Left forelimb (tissue), 1 donor: Measurements from ENCODE around the gene GPR162.

Experiments
- DNase-seq: peaks from one replicate; pipeline ENCODE4 v3.0.0-alpha.2; 2018; ENCODE audit warnings: low spot score

GPR162 gene

DNA sequence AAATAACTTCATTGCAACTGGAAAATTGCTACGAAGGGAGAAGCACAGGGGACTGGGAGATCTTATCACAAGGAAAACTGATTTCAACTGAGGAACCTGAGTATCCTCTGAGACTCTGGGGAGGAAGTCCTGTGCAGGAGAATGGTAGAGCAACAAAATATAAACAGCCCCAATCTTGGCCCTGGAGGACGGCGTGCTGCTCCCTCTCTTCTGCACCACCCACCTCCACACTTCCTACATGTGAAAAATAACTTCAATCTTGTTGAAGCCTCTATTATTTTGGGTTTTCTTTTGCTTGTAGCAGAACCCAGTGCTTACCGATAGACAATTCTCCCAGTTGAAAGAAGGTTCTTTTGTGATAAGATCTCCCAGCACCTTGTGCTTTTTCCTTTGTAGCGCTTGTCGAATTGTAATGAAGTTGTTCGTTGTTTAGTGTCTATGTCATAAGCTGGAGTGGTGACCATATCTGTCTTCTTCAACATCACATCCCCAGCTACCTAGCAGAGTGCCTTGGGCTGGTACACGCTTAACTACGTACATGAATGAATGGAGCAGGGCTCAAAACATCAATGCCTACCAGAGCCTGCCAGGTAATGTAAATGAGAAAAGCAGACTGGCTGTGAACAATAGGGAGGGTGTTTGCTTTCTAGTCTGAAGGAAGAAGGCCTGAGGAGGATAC lies 35.1 kb upstream of the GPR162 start:
- no peak for DNase-seq

DNA sequence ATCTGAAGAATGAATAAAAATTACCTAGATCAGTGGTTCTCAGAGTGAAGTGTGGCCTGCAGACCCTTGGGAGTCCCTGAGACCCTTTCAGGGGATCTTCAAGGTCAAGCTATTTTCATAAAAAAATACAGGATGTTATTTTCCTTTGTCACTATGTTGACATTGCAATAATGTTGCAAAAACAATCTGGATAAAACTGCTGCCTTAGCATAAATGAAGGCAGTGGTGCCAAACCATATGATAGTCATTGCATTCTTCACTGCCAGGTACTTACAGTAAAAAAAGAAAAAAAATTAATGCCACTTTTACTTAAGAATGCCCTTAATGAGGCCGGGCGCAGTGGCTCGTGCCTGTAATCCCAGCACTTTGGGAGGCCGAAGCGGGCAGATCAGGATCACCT lies 34.3 kb upstream of the GPR162 start:
- DNase-seq = no peak

GRCh38 chr12:6788972-6789924 lies 32.4 kb upstream of the GPR162 start, which contains the start of gene CD4:
CD4 (plus strand) TSS chr12:6789528; CDS start chr12:6800139, 10,611 bp downstream.
- DNase-seq = peak; percentile 55

GRCh38 chr12:6790496-6791150 lies 31.0 kb upstream of the GPR162 start:
- DNase-seq = no peak

DNA sequence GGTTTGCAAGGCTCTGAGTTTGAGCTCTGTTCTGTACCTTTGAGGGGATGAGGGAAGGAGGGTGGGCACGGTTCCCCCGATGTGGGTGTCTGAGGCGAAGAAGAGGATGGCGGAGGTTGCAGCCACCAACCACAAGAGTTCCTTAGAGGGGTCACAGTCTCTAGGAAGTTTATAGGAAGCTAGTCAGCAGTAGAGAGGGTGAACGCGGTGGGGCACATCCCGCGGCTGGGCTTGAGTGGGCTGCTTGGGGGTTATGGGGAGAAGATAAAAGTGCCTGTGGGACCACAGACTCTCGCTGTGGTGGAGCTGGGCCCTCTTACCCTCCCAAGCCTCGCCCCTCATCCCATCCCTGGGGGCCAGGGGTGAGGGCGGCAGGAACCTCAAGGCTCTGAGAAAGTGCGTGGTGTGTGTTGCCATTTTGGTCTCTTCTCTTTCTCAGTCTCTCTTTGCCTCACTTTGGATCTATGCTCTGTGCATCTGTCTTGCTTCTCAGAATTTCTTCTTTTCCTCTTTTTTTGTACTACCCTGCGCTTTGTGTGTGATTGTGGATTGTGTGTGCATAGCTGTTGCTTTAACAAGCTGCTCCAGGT lies 29.6 kb upstream of the GPR162 start:
- DNase-seq = no peak

- DNase-seq = no peak
Observed at GRCh38 chr12:6792522-6793201, 29.0 kb upstream of the GPR162 start.

GRCh38 chr12:6795088-6795487 lies 26.5 kb upstream of the GPR162 start:
- DNase-seq = no peak

- DNase-seq = no peak
Observed at GRCh38 chr12:6796576-6796975, 25.0 kb upstream of the GPR162 start.

- DNase-seq = no peak
Observed at GRCh38 chr12:6799147-6799546, 22.5 kb upstream of the GPR162 start.

GRCh38 chr12:6807170-6807569 lies 14.5 kb upstream of the GPR162 start:
- DNase-seq = no peak

DNA sequence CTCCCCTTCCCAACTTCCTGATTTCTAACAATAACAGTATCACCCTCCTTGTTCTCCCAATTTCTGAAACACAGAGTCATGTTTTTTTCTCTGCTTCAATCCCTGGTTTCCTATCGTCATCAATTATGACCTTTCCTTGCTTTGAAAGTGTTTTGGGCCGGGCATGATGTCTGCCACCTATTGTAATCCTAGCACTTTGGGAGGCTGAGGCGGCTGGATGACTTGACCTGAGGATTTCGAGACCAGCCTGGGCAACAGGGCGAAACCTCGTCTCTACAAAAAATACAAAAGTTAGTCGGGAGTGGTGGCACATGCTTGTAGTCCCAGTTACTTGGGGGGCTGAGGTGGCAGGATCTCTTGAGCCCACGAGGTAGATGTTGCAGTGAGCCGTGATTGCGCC lies 12.6 kb upstream of the GPR162 start:
- no peak for DNase-seq

DNA sequence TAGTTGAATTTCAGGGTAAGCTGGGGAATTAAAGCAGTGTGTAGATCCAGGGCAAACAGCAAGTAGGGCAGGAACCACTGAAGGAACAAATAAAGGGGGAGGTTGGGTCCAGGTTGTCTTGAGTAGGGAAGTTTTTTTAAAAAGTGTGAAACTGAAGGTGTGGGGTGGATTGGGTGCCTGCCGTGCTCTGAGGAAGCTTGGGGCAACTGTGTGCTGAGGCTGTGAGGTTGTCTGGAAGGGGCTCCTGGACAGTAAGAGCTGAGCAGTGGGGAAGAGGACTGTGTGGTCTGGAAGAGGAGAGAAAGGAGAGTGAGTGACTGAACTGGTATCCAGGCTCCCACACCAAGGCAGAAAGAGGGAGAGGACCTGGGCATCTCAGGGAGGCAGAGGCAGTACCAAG lies 10.9 kb upstream of the GPR162 start:
- DNase-seq = no peak

DNA sequence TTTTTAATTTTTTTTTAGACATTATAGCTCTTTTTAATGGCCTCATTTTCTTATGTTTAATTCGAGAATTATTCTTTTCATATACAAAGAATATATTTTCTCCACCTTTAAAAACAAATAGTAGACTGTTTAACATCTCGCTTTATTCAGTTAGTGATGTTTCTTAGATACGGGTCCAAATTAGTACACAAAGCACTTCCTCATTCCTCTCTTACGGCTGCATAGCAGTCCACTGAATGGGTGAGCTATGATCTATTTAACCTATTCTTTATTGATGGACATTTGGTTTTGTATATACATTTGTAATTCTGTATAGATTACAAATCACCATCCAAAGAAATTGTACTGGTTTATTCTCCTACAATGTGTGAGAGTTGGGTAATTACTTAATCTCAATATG lies 8.3 kb upstream of the GPR162 start:
- no peak for DNase-seq

- no peak for DNase-seq
Observed at GRCh38 chr12:6816598-6816997, 5.0 kb upstream of the GPR162 start.

- peak; percentile 37 for DNase-seq
Observed at GRCh38 chr12:6817098-6817497, 4.5 kb upstream of the GPR162 start.

- DNase-seq = no peak
Observed at GRCh38 chr12:6817662-6818157, 3.9 kb upstream of the GPR162 start.

DNA sequence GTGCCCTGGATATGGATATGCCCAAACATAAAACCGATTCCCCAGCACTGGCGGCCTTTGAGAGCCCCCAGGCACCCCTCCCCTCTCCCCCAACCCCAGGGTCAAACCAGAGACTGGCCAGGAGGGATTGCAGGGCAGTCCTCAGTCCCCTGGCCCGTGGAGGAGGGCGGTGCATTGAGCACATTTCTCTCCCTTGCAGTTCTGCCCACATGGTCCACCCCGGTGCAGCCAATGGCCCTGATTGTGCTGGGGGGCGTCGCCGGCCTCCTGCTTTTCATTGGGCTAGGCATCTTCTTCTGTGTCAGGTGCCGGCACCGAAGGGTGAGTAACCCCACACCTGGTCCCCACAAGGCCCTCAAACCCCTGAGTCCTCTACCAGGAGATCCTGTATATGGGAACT lies 3.4 kb upstream of the GPR162 start:
- DNase-seq = no peak

- DNase-seq = no peak
Observed at GRCh38 chr12:6818645-6819044, 3.0 kb upstream of the GPR162 start.

DNA sequence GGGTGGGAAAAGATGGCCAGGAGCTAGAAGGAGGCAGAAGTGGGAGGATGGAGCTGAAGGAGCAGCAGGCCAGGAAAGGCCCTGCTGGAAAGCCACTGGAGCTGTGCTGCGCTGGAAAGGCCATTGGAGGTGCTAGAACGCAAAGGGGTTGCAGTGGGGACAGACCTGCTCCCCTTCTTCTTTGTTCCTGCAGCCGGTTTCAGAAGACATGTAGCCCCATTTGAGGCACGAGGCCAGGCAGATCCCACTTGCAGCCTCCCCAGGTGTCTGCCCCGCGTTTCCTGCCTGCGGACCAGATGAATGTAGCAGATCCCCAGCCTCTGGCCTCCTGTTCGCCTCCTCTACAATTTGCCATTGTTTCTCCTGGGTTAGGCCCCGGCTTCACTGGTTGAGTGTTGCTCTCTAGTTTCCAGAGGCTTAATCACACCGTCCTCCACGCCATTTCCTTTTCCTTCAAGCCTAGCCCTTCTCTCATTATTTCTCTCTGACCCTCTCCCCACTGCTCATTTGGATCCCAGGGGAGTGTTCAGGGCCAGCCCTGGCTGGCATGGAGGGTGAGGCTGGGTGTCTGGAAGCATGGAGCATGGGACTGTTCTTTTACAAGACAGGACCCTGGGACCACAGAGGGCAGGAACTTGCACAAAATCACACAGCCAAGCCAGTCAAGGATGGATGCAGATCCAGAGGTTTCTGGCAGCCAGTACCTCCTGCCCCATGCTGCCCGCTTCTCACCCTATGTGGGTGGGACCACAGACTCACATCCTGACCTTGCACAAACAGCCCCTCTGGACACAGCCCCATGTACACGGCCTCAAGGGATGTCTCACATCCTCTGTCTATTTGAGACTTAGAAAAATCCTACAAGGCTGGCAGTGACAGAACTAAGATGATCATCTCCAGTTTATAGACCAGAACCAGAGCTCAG lies 2.3 kb upstream of the GPR162 start:
- peak; percentile 55 for DNase-seq

DNA sequence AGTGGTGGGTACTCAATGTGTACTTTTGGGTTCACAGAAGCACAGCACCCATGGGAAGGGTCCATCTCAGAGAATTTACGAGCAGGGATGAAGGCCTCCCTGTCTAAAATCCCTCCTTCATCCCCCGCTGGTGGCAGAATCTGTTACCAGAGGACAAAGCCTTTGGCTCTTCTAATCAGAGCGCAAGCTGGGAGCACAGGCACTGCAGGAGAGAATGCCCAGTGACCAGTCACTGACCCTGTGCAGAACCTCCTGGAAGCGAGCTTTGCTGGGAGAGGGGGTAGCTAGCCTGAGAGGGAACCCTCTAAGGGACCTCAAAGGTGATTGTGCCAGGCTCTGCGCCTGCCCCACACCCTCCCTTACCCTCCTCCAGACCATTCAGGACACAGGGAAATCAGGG lies 1.5 kb upstream of the GPR162 start:
- no peak for DNase-seq
